A549 (cell line): ENCODE measurements around the gene LEMD1.

Source experiments
- CEBPB ChIP-seq, 2 experiments: fragments of >200 bp in 1 of 2; sonication (Bioruptor Twin) in 1 of 2; formaldehyde crosslinking in 1 of 2; IDR thresholded peaks; 2 replicates each; pipeline ENCODE4 v1.6.1; 2012 to 2016
- EP300 ChIP-seq, 2 experiments: fragments of >200 bp; sonication (Bioruptor Twin); formaldehyde crosslinking; IDR thresholded peaks; 2 replicates in 1 of 2; 3 replicates in 1 of 2; pipeline ENCODE4 v1.6.1; 2016 to 2017
- FOXS1 ChIP-seq: fragments of 250-450 bp; sonication (Bioruptor Pico); IDR thresholded peaks from 2 replicates; pipeline ENCODE4 v1.5.0; 2020; ENCODE audit warnings: mild to moderate bottlenecking, moderate library complexity
- RFX5 ChIP-seq: fragments of 450-650 bp; IDR thresholded peaks from 2 replicates; pipeline ENCODE4 v1.7.1; 2014; ENCODE audit warnings: antibody characterized with exemption, mild to moderate bottlenecking, moderate library complexity
- TF ChIP-seq, protein P1 (sequence below): fragments of >200 bp; sonication (Bioruptor Twin); formaldehyde crosslinking; IDR thresholded peaks from 3 replicates; pipeline ENCODE4 v1.5.1; 2016

DNA sequence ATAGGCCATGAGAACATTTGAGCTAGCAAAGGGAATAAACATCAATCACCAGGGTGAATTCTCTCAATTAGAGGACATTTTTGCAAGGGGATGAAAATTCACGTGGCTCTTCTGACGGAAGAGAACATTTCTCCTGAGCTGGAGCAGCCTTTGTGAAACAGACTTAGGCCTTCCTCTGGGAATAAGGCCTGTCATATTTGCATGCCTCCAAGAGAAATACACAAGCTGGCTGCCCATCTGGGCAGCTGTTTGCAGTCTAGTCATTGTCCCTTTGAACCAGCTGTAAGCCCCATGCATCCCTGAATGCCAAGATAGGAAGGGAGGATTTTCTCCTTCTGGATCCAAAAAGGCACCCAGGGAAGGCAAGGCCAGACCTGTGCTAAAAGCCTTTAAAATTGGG lies 5.5 kb downstream of the LEMD1 start:
- TF ChIP-seq CEBPB (IDR thresholded peaks at IDR 0.05) (no peak), FOXS1 (CRISPR knock-in tag) (no peak), RFX5 (no peak), EP300 (IDR thresholded peaks at IDR 0.05) (no peak)
- TF ChIP-seq, protein P1, sequence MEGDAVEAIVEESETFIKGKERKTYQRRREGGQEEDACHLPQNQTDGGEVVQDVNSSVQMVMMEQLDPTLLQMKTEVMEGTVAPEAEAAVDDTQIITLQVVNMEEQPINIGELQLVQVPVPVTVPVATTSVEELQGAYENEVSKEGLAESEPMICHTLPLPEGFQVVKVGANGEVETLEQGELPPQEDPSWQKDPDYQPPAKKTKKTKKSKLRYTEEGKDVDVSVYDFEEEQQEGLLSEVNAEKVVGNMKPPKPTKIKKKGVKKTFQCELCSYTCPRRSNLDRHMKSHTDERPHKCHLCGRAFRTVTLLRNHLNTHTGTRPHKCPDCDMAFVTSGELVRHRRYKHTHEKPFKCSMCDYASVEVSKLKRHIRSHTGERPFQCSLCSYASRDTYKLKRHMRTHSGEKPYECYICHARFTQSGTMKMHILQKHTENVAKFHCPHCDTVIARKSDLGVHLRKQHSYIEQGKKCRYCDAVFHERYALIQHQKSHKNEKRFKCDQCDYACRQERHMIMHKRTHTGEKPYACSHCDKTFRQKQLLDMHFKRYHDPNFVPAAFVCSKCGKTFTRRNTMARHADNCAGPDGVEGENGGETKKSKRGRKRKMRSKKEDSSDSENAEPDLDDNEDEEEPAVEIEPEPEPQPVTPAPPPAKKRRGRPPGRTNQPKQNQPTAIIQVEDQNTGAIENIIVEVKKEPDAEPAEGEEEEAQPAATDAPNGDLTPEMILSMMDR, result no peak
